ENCODE results near the gene EPB41L3. TPM values are rescaled to one million over a fixed set of nuclear protein-coding genes. Genes with fewer than 3 reads are reported as not detected.

Gene EPB41L3
- total and polyA plus RNA-seq, 10 of the 15 experiments (the other 5 are each of a cell fraction or from before 2014, with no cell fraction given): 0.11 to 0.69 (median 0.23) TPM; not detected in 6

GRCh38 chr18:5568416-5568815 is 24.6 kb upstream of the EPB41L3 start (continued):
- TF ChIP-seq CBX3 (IDR thresholded peaks at IDR 0.05; ENCODE audit: borderline replicate concordance, low read depth) (no peak), CHD2 (IDR thresholded peaks at IDR 0.05; ENCODE audit: borderline replicate concordance, low read depth, low read length) (no peak)

DNA sequence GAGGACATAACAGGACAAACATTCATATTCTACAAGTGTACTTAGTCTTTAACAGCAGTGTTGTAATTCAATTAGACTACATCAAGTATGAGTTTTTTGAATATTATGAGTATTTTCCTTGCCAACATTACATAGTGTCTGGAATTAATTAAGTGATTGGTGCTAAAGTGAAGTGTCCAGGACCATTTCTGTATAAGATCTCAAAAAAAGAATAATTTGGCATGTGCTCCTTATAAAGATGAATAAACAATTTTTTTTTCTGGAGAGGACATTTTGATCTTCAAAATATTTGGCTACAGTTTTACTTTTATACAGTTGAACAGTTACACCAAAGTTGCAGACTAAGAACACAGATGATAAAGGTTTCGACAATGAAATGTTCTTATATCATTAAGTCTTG is 15.1 kb upstream of the EPB41L3 start:
- DNase-seq (ENCODE audit: low read depth, low spot score): no peak
- H3K9ac ChIP-seq (ENCODE audit: control insufficient read depth, insufficient read depth, low read length): no peak overlapping the region
- RAD21 ChIA-PET (ENCODE audit: unreplicated experiment): no interaction called here

More for the DNA sequence above, 15.1 kb upstream of the EPB41L3 start:
- WGBS (ENCODE audit: insufficient coverage, insufficient replicate concordance, low lambda C conversion rate, missing lambda C conversion rate): 27% methylated on average over 1 of the region's 1 CpG
- ChIA-PET CTCF (no interaction called here), SMC1A (ENCODE audit: uncharacterized antibody, unreplicated experiment) (no interaction called here), POLR2A (no interaction called here)
- intact Hi-C loops (cut with micrococcal nuclease; ENCODE audit: unreplicated experiment) (no loop called here), in situ Hi-C loops (cut with MboI) (no loop called here)
- H3K27me3 ChIP-seq (replicated peaks in 1 of 2; ENCODE audit: control insufficient read depth in 2 of 2, insufficient read depth in 2 of 2, low read length in 1 of 2): no peaks in the 10 kb centered on the region
- H3K4me2 ChIP-seq (ENCODE audit: control insufficient read depth, insufficient read depth): no peak overlapping the region
- no peaks in the 10 kb centered on the region for H3K79me2 ChIP-seq (ENCODE audit: control insufficient read depth, insufficient read depth, low read length)
- H3K4me3 ChIP-seq: no peak overlapping the region
- H2AFZ ChIP-seq (ENCODE audit: control insufficient read depth, low read depth, low read length): no peak overlapping the region
- no peak for ATAC-seq
- FAIRE-seq: no peak
- no TSS peak for BruUV-seq (replicated peaks)
- no peaks in the 10 kb centered on the region for H4K20me1 ChIP-seq (ENCODE audit: control insufficient read depth, insufficient read depth)
- no peak overlapping the region for H3K27ac ChIP-seq (ENCODE audit: control insufficient read depth, insufficient read depth)
- no peak for TF ChIP-seq ZZZ3 (IDR thresholded peaks at IDR 0.05; ENCODE audit: control insufficient read depth, insufficient read length, low read depth)
- TF ChIP-seq SIX5 (IDR thresholded peaks at IDR 0.05; ENCODE audit: low read depth, low read length, severe bottlenecking): no peak
- TF ChIP-seq, protein P1, sequence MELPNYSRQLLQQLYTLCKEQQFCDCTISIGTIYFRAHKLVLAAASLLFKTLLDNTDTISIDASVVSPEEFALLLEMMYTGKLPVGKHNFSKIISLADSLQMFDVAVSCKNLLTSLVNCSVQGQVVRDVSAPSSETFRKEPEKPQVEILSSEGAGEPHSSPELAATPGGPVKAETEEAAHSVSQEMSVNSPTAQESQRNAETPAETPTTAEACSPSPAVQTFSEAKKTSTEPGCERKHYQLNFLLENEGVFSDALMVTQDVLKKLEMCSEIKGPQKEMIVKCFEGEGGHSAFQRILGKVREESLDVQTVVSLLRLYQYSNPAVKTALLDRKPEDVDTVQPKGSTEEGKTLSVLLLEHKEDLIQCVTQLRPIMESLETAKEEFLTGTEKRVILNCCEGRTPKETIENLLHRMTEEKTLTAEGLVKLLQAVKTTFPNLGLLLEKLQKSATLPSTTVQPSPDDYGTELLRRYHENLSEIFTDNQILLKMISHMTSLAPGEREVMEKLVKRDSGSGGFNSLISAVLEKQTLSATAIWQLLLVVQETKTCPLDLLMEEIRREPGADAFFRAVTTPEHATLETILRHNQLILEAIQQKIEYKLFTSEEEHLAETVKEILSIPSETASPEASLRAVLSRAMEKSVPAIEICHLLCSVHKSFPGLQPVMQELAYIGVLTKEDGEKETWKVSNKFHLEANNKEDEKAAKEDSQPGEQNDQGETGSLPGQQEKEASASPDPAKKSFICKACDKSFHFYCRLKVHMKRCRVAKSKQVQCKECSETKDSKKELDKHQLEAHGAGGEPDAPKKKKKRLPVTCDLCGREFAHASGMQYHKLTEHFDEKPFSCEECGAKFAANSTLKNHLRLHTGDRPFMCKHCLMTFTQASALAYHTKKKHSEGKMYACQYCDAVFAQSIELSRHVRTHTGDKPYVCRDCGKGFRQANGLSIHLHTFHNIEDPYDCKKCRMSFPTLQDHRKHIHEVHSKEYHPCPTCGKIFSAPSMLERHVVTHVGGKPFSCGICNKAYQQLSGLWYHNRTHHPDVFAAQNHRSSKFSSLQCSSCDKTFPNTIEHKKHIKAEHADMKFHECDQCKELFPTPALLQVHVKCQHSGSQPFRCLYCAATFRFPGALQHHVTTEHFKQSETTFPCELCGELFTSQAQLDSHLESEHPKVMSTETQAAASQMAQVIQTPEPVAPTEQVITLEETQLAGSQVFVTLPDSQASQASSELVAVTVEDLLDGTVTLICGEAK (IDR thresholded peaks at IDR 0.05; ENCODE audit: borderline replicate concordance): no peak
- TF ChIP-seq NR2C2 (IDR thresholded peaks at IDR 0.05; ENCODE audit: borderline replicate concordance, control insufficient read depth, insufficient read length, low read depth): no peak
- no peaks in the 10 kb centered on the region for H3K4me1 ChIP-seq (ENCODE audit: control insufficient read depth, insufficient read depth, low read length)
- H3K9me3 ChIP-seq (replicated peaks; ENCODE audit: control insufficient read depth, insufficient read depth, low read length): no peaks in the 10 kb centered on the region
- H3K36me3 ChIP-seq (ENCODE audit: control insufficient read depth in 2 of 2, insufficient read depth in 2 of 2, low read length in 1 of 2): no peaks in the 10 kb centered on the region

Data from GM12878 (cell line).